OCI-LY3 (cell line): Measurements from ENCODE around the gene SCN1B.

Experiments
- H2AFZ ChIP-seq: fragments of 200-600, 300-600 bp; shearing (Covaris generic); 2 replicates; pipeline ENCODE4 v1.6.0; 2014; ENCODE audit warnings: antibody characterized with exemption, low read depth, low read length
- H3K27ac ChIP-seq: fragments of 200-600, 300-600 bp; sonication (generic); 2 replicates; pipeline ENCODE4 v1.5.1; 2014; ENCODE audit warnings: mild to moderate bottlenecking, low read length, moderate library complexity, mixed read lengths
- H3K27me3 ChIP-seq: fragments of 200-600, 300-600 bp; sonication (generic); 2 replicates; pipeline ENCODE4 v1.6.1; 2014; ENCODE audit warnings: low read depth, low read length, mixed read lengths
- H3K36me3 ChIP-seq: fragments of 200-600, 300-600 bp; sonication (generic); replicated peaks from 2 replicates; pipeline ENCODE3; 2014; ENCODE audit warnings: low read depth, low read length, mixed read lengths
- H3K4me1 ChIP-seq: fragments of 300-600, 200-600 bp; sonication (generic); 2 replicates; pipeline ENCODE4 v1.6.1; 2014; ENCODE audit warnings: low read length, mixed read lengths
- H3K4me2 ChIP-seq: fragments of 200-600, 300-600 bp; sonication (generic); 2 replicates; pipeline ENCODE4 v1.6.1; 2014; ENCODE audit warnings: low read length, mixed read lengths
- H3K4me3 ChIP-seq: fragments of 300-600, 200-600 bp; sonication (generic); 2 replicates; pipeline ENCODE4 v1.5.1; 2014; ENCODE audit warnings: antibody characterized with exemption, mild to moderate bottlenecking, low read length, moderate library complexity
- H3K79me2 ChIP-seq: fragments of 300-600, 200-600 bp; shearing (Covaris generic); 2 replicates; pipeline ENCODE4 v1.6.1; 2014; ENCODE audit warnings: mild to moderate bottlenecking, low read length, mixed read lengths
- H3K9ac ChIP-seq: fragments of 300-600, 200-600 bp; shearing (Covaris generic); 2 replicates; pipeline ENCODE4 v1.6.0; 2014; ENCODE audit warnings: mild to moderate bottlenecking, low read length, moderate library complexity
- H3K9me3 ChIP-seq: fragments of 200-600, 300-600 bp; shearing (Covaris generic); 2 replicates; pipeline ENCODE4 v1.6.1; 2014; ENCODE audit warnings: low read length, mixed read lengths; ENCODE audit not compliant: insufficient read depth
- H4K20me1 ChIP-seq: fragments of 200-600, 300-600 bp; sonication (generic); 2 replicates; pipeline ENCODE4 v1.6.1; 2016; ENCODE audit warnings: low read length, mixed read lengths; ENCODE audit not compliant: insufficient read depth
- EZH2phosphoT487 ChIP-seq: fragments of 200-600 bp; shearing (Covaris generic); IDR thresholded peaks from 2 replicates; pipeline ENCODE4 v1.6.1; 2018; ENCODE audit warnings: antibody characterized with exemption, mixed run types, low read depth
- TF ChIP-seq, protein P1 (sequence below): fragments of 200-600, 300-600 bp; sonication (generic); IDR thresholded peaks from 2 replicates; pipeline ENCODE4 v1.5.1; 2014; ENCODE audit warnings: antibody characterized with exemption, low read length, low read depth

Gene SCN1B

DNA sequence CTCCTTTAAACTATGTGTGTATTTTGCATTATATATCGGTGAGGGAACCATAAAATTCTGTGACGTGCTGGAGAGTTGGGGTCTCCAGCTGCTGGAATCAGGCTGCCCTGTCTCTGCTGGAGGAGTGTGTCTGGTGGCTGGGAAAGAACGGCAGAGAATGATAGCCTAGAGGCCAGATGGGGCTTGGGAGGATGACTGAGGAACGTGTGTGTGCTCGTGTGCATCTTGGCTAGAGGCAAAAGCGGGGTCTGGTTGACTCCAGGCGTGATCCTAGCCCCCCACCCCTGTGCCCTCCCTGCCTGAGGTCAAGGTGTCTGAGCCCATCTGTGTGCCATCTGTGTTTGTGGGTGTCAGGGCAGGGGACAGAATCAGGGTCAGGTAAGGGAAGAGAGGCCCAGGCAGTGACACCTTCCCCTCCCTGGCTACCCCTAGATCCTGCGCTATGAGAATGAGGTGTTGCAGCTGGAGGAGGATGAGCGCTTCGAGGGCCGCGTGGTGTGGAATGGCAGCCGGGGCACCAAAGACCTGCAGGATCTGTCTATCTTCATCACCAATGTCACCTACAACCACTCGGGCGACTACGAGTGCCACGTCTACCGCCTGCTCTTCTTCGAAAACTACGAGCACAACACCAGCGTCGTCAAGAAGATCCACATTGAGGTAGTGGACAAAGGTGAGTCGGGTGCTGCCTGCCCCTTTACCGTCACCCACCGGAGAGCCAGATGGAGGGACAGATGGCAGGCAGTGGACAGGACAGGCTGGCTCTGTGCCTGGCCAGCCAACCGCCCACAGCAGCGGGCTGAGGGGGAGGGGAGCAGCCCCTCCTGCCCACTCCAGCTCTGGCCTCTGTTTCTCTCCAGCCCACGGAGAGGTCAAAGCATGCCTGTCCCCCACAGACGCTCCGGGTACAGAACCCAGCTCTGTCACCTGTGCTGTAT, 3.1 kb downstream of the SCN1B start:
- Histone ChIP-seq H3K4me1 (no peaks in the 10 kb centered on the region), H4K20me1 (no peaks in the 10 kb centered on the region), H3K79me2 (no peaks in the 10 kb centered on the region), H3K27me3 (0 out of 2 replicates have a peak, but pooled peaks cover 5% of the 10 kb centered on the region), H3K4me3 (no peak overlapping the region), H3K36me3 (peaks cover under 1% of the 10 kb centered on the region), H2AFZ (no peak overlapping the region), H3K9me3 (no peaks in the 10 kb centered on the region), H3K4me2 (no peak overlapping the region), H3K27ac (no peak overlapping the region), H3K9ac (no peak overlapping the region)
- no peak for TF ChIP-seq EZH2phosphoT487
- TF ChIP-seq, protein P1, sequence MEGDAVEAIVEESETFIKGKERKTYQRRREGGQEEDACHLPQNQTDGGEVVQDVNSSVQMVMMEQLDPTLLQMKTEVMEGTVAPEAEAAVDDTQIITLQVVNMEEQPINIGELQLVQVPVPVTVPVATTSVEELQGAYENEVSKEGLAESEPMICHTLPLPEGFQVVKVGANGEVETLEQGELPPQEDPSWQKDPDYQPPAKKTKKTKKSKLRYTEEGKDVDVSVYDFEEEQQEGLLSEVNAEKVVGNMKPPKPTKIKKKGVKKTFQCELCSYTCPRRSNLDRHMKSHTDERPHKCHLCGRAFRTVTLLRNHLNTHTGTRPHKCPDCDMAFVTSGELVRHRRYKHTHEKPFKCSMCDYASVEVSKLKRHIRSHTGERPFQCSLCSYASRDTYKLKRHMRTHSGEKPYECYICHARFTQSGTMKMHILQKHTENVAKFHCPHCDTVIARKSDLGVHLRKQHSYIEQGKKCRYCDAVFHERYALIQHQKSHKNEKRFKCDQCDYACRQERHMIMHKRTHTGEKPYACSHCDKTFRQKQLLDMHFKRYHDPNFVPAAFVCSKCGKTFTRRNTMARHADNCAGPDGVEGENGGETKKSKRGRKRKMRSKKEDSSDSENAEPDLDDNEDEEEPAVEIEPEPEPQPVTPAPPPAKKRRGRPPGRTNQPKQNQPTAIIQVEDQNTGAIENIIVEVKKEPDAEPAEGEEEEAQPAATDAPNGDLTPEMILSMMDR, result no peak

- no peak overlapping the region for H3K9ac ChIP-seq
- no peak overlapping the region for H3K4me2 ChIP-seq
- H4K20me1 ChIP-seq, result no peaks in the 10 kb centered on the region
- TF ChIP-seq, protein P1, result no peak
- TF ChIP-seq EZH2phosphoT487, result no peak
- no peaks in the 10 kb centered on the region for H3K79me2 ChIP-seq
- no peak overlapping the region for H3K4me3 ChIP-seq
- no peaks in the 10 kb centered on the region for H3K9me3 ChIP-seq
- H3K36me3 ChIP-seq, result no peaks in the 10 kb centered on the region
- H3K27me3 ChIP-seq, result 0 out of 2 replicates have a peak, but pooled peaks cover 5% of the 10 kb centered on the region
- no peak overlapping the region for H2AFZ ChIP-seq
- no peak overlapping the region for H3K27ac ChIP-seq
- no peaks in the 10 kb centered on the region for H3K4me1 ChIP-seq
These were observed 3.8 kb downstream of the SCN1B start for GRCh38 chr19:35034005-35034502.

GRCh38 chr19:35034588-35035382, 4.5 kb downstream of the SCN1B start:
- Histone ChIP-seq H3K79me2 (no peaks in the 10 kb centered on the region), H3K36me3 (no peaks in the 10 kb centered on the region), H4K20me1 (no peaks in the 10 kb centered on the region), H3K9ac (no peak overlapping the region), H3K4me2 (no peak overlapping the region), H2AFZ (no peak overlapping the region), H3K9me3 (no peaks in the 10 kb centered on the region), H3K4me1 (no peaks in the 10 kb centered on the region), H3K27ac (no peak overlapping the region), H3K27me3 (0 out of 2 replicates have a peak, but pooled peaks cover 5% of the 10 kb centered on the region), H3K4me3 (no peak overlapping the region)
- TF ChIP-seq, protein P1, result no peak
- no peak for TF ChIP-seq EZH2phosphoT487
